HG03520 (cell line): ENCODE measurements around the gene VPS37B.

ENCODE experiments used
- ATAC-seq: cut with Tn5 transposase; IDR thresholded peaks from one replicate; pipeline ENCODE4 v1.9.1; 2021; ENCODE audit warnings: mild to moderate bottlenecking, moderate library complexity; ENCODE audit not compliant: unreplicated experiment

VPS37B gene

GRCh38 chr12:122820138-122820537 lies 75.8 kb downstream of the VPS37B start:
- ATAC-seq: no peak

GRCh38 chr12:122819209-122819785 lies 76.6 kb downstream of the VPS37B start:
- no peak for ATAC-seq
